GM19099 (cell line): ENCODE data around the gene ALKBH5.

ENCODE experiments used
- POLR2A ChIP-seq: IDR thresholded peaks from 3 replicates; pipeline ENCODE4 v1.6.1; 2011; ENCODE audit warnings: low read depth; ENCODE audit not compliant: insufficient read length; ENCODE audit errors: extremely low read depth

Gene ALKBH5

GRCh38 chr17:18176176-18176575 lies 7.5 kb upstream of the ALKBH5 start:
- TF ChIP-seq POLR2A = no peak

GRCh38 chr17:18177133-18177532 lies 6.5 kb upstream of the ALKBH5 start:
- no peak for TF ChIP-seq POLR2A

GRCh38 chr17:18177722-18178121 lies 5.9 kb upstream of the ALKBH5 start:
- TF ChIP-seq POLR2A = no peak

DNA sequence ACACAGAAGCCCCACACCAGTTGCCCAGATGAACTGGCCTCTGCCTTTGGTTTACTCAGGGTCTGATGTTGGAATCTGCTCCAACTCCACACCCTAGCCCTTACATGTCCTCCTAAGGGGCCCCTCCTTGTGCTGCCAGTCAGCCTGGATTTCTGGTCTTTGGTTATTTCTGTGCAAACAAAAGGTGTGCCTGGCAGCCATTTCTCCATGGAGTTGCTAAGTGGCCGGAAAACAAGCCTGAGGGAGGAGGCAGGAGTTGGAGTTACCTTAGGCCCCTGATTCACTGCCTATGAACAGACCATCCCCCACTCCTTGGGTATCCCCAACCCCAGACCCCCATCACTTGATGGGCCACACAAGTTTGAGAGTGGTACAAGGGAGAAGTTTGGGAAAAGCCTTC lies 4.4 kb upstream of the ALKBH5 start:
- TF ChIP-seq POLR2A = no peak

- no peak for TF ChIP-seq POLR2A
Measured at GRCh38 chr17:18179804-18180203, 3.8 kb upstream of the ALKBH5 start.

- no peak for TF ChIP-seq POLR2A
Measured at GRCh38 chr17:18181358-18181757, 2.3 kb upstream of the ALKBH5 start.

DNA sequence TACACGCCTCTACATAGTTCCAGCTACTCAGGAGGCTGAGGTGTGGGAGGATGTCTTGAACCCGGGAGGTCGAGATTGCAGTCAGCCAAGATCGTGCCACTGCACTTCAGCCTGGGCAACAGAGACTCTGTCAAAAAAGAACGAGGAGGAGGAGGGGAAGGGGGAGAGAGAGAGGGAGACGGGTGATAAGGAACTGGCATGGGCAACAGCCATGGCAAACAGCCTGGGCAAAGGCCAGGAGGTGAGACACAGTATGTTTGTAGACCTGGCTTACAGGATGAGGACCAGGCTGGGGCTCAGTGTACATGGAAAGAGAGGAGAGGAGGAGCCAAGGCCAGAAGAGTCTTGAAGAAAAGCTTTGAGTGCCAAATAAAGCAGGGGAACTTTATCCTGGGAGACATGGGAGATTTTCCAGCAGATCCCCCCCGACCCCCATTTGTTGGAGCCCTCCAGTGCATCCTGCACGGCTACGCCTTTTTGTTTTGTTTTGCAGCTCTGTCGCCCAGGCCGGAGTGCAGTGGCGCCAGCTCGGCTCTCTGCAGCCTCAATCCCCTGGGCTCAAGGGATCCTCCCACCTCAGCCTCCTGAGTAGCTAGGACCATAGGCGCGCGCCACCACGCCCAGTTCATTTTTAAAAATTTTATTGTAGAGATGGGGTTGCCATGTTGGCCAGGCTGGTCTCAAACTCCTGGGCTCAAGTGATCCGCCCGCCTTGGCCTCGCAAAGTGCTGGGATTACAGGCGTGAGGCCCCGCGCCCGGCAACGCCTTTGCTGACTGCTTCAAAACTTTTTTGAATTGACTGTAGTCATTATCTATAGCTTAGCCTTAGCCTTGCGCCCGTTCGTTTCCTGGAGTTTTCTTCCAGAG lies 1.3 kb upstream of the ALKBH5 start:
- no peak for TF ChIP-seq POLR2A

- peak; percentile 71 for TF ChIP-seq POLR2A
Measured at GRCh38 chr17:18182978-18183333, 672 bp upstream of the ALKBH5 start.

DNA sequence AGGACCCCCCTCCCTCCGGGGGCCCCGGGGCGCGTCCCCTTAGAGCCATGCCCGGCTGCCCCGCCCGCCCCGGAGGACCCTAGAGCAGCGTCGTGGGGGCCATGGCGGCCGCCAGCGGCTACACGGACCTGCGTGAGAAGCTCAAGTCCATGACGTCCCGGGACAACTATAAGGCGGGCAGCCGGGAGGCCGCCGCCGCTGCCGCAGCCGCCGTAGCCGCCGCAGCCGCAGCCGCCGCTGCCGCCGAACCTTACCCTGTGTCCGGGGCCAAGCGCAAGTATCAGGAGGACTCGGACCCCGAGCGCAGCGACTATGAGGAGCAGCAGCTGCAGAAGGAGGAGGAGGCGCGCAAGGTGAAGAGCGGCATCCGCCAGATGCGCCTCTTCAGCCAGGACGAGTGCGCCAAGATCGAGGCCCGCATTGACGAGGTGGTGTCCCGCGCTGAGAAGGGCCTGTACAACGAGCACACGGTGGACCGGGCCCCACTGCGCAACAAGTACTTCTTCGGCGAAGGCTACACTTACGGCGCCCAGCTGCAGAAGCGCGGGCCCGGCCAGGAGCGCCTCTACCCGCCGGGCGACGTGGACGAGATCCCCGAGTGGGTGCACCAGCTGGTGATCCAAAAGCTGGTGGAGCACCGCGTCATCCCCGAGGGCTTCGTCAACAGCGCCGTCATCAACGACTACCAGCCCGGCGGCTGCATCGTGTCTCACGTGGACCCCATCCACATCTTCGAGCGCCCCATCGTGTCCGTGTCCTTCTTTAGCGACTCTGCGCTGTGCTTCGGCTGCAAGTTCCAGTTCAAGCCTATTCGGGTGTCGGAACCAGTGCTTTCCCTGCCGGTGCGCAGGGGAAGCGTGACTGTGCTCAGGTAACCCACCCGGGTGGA lies 759 bp downstream of the ALKBH5 start:
- no peak for TF ChIP-seq POLR2A

DNA sequence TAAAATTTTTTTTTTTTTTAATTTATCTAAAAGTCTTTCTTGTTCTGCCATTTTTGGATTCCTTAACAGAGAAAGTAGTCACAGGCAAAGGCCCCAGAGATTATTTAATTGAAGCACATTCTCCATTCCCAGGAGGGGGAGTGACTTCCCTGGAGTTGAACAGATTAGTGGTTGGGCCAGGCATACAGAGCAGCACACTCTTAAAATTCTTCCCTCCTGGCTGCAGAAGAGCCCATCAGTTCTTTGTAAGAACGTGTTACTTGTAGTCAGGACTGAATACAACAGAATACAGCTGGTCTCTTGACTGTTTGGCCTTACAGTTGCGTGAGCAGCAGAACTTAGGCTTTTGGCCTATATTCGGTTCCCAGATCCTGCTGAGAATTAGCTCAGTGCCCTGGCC lies 1.8 kb downstream of the ALKBH5 start:
- no peak for TF ChIP-seq POLR2A

DNA sequence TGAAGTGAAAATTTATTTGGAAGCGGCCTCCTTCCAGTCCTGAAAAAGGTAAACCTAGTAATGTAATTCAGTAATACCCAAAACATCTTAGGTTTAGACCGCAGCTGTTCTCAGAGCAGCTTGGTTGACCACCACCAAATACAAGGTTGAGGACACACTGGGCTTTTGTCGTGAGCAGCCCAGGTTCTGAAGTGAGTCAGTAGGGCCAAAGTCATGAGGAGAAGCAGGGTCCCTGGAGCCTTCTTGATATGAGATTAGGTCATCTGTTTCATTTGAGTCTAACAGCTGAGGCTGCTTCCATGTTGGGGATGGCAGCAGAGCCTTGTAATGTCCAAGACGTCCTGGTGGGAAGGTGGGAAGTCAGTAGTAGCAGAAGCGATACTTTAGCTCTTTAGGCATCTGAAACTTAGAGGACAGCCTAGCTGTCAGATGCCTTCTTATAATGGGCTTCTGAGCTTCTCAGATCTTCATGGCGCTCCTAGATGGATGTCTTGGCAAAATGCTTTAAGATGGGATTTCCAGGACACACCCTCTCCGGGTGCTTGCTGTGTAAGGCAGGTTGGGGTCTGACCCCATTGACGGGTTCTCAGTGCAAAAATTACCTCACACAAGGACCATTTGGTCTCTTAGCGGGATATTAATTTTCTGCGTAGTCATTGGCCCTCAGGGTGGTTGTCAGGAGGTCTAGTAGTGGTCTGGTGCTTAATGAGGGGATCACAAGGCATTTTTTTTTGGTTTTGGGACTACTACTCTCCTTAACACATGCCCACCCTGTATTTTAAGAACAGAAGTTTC lies 2.4 kb downstream of the ALKBH5 start:
- no peak for TF ChIP-seq POLR2A

GRCh38 chr17:18186627-18186982 lies 3.0 kb downstream of the ALKBH5 start:
- TF ChIP-seq POLR2A = no peak

- TF ChIP-seq POLR2A = no peak
Measured at GRCh38 chr17:18187226-18187625, 3.6 kb downstream of the ALKBH5 start.

DNA sequence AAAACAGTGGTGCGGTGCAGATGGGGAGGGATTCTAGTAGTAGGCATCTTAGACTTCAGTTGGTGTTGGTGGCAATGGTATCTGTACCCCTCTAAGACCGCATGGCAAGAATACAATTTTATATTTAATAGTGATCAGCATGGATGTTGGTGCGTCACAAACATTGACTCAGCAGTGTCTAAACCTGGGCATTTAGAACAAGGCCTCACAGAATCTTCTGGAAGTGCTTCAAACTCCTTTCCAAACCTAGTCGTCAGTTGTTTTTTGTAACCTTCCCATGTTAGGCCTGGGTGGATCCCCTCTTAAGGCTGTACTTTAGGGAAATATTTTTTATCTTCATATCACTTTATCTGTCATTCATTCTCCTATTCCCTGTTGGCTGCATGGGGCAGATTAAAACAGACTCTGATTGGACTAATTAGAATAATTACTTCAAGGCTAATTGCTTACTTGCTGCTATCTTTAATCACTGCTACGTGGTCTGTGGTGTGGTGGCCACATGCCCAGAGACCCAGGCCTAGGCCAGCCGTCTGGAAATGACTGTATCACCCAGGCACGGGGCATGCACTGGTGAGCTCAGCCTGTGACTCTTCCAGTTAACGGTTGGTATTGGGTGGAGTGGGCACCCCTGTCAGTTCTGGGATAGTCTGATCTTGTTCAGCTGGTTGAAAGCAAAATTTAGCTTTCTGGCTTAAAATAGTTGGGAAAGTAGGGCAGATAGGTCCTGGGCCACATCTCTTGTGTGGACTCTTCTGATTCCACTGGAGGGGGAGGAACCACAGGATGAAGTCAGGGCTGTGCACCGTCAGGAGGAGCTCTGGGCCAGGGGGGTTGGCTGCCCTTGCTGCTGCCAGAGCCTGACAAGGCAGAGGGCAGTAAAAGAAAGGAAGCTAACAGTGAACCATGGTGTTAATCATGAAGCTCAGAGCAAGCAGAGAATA lies 4.5 kb downstream of the ALKBH5 start:
- TF ChIP-seq POLR2A = no peak
